ENCODE results near the gene SCARF1. TPM values are rescaled to one million over a fixed set of nuclear protein-coding genes. Genes with fewer than 3 reads are reported as not detected.

Gene SCARF1
- total RNA-seq, 2 experiments from 2014 or later: 0.19 to 0.29 TPM

- Histone ChIP-seq H3K4me2 (ENCODE audit: low read length) (no peak overlapping the region), H3K9me2 (ENCODE audit: insufficient read depth, low read length) (no peaks in the 10 kb centered on the region)
These were observed 40.6 kb downstream of the SCARF1 start for GRCh38 chr17:1604831-1605528.

GRCh38 chr17:1601571-1601970, 44.0 kb downstream of the SCARF1 start:
- H3K4me2 ChIP-seq (ENCODE audit: low read length): no peak overlapping the region
- ChIA-PET CTCF (ENCODE audit: unreplicated experiment) (no interaction called here), POLR2A (no interaction called here)
- H4K20me1 ChIP-seq (ENCODE audit: insufficient read depth, low read length): no peaks in the 10 kb centered on the region
- H3K4me3 ChIP-seq (ENCODE audit: low read depth, low read length, poor library complexity, severe bottlenecking): no peak overlapping the region
- H3K4me1 ChIP-seq (ENCODE audit: insufficient read depth, low read length, poor library complexity, severe bottlenecking): peaks cover 5% of the 10 kb centered on the region
- H3K79me2 ChIP-seq (ENCODE audit: insufficient read depth, low read depth, low read length): no peaks in the 10 kb centered on the region
- H3K36me3 ChIP-seq (ENCODE audit: insufficient read depth, low read length): peaks cover 9% of the 10 kb centered on the region; the same call in 1 of the 2 replicates
- intact Hi-C loops (cut with micrococcal nuclease; ENCODE audit: unreplicated experiment): no loop called here
- no peak overlapping the region for H2AFZ ChIP-seq (ENCODE audit: low read length)
- H3K27ac ChIP-seq (ENCODE audit: low read depth, low read length, poor library complexity, severe bottlenecking): no peak overlapping the region
- TF ChIP-seq EZH2phosphoT487 (IDR thresholded peaks at IDR 0.05; ENCODE audit: borderline replicate concordance, low read depth, low read length): no peak
- no peak for TF ChIP-seq CTCF (conservative IDR thresholded peaks at IDR 0.05; ENCODE audit: low read length)
- no TSS peak for BruUV-seq (replicated peaks)
- H3K9me3 ChIP-seq (ENCODE audit: low read length): no peaks in the 10 kb centered on the region
- no peaks in the 10 kb centered on the region for H3K9me2 ChIP-seq (ENCODE audit: insufficient read depth, low read length)
- no peak for DNase-seq (ENCODE audit: low spot score)

More at GRCh38 chr17:1604831-1605528, 40.6 kb downstream of the SCARF1 start:
- Histone ChIP-seq H3K9me3 (ENCODE audit: low read length) (no peaks in the 10 kb centered on the region), H4K20me1 (ENCODE audit: insufficient read depth, low read length) (no peaks in the 10 kb centered on the region), H3K27ac (ENCODE audit: low read depth, low read length, poor library complexity, severe bottlenecking) (no peak overlapping the region), H2AFZ (ENCODE audit: low read length) (no peak overlapping the region), H3K36me3 (ENCODE audit: insufficient read depth, low read length) (peaks cover 9% of the 10 kb centered on the region; the same call in 1 of the 2 replicates), H3K4me1 (ENCODE audit: insufficient read depth, low read length, poor library complexity, severe bottlenecking) (peaks cover 20% of the 10 kb centered on the region), H3K4me3 (ENCODE audit: low read depth, low read length, poor library complexity, severe bottlenecking) (no peak overlapping the region), H3K79me2 (ENCODE audit: insufficient read depth, low read depth, low read length) (no peaks in the 10 kb centered on the region)
- POLR2A ChIA-PET: interaction anchor here (0.5 kb wide), 1 partner anchor 635 kb away, joined by 3 read pairs; no protein-coding TSS in a partner anchor
- CTCF ChIA-PET (ENCODE audit: unreplicated experiment): no interaction called here
- TF ChIP-seq CTCF (conservative IDR thresholded peaks at IDR 0.05; ENCODE audit: low read length) (no peak), EZH2phosphoT487 (IDR thresholded peaks at IDR 0.05; ENCODE audit: borderline replicate concordance, low read depth, low read length) (no peak)
- intact Hi-C loops (cut with micrococcal nuclease; ENCODE audit: unreplicated experiment): no loop called here
- BruUV-seq (replicated peaks): no TSS peak
- no peak for DNase-seq (ENCODE audit: low spot score)

- peaks cover 11% of the 10 kb centered on the region for H3K4me1 ChIP-seq (ENCODE audit: insufficient read depth, low read length, poor library complexity, severe bottlenecking)
- H2AFZ ChIP-seq (ENCODE audit: low read length): no peak overlapping the region
- BruUV-seq (replicated peaks): no TSS peak
- CTCF ChIA-PET (ENCODE audit: unreplicated experiment): no interaction called here
- H3K9me3 ChIP-seq (ENCODE audit: low read length): no peaks in the 10 kb centered on the region
- no peak overlapping the region for H3K27ac ChIP-seq (ENCODE audit: low read depth, low read length, poor library complexity, severe bottlenecking)
- intact Hi-C loops (cut with micrococcal nuclease; ENCODE audit: unreplicated experiment): no loop called here
- H3K4me3 ChIP-seq (ENCODE audit: low read depth, low read length, poor library complexity, severe bottlenecking): no peak overlapping the region
- no peak overlapping the region for H3K4me2 ChIP-seq (ENCODE audit: low read length)
- no peaks in the 10 kb centered on the region for H4K20me1 ChIP-seq (ENCODE audit: insufficient read depth, low read length)
- no peak for TF ChIP-seq CTCF (conservative IDR thresholded peaks at IDR 0.05; ENCODE audit: low read length)
- TF ChIP-seq EZH2phosphoT487 (IDR thresholded peaks at IDR 0.05; ENCODE audit: borderline replicate concordance, low read depth, low read length): no peak
- DNase-seq (ENCODE audit: low spot score): no peak
- POLR2A ChIA-PET: interaction anchor here (0.9 kb wide), 1 partner anchor 31 kb away, joined by 4 read pairs; no protein-coding TSS in a partner anchor
- H3K9me2 ChIP-seq (ENCODE audit: insufficient read depth, low read length): no peaks in the 10 kb centered on the region
- no peaks in the 10 kb centered on the region for H3K79me2 ChIP-seq (ENCODE audit: insufficient read depth, low read depth, low read length)
- peaks cover 9% of the 10 kb centered on the region; the same call in 1 of the 2 replicates for H3K36me3 ChIP-seq (ENCODE audit: insufficient read depth, low read length)
These were observed 47.0 kb downstream of the SCARF1 start for GRCh38 chr17:1598399-1599095.

All from OCI-LY7 (cell line).